SU-DHL-6 (cell line): ENCODE measurements around the gene TNFAIP8.

Source experiments
- H2AFZ ChIP-seq: fragments of 200-600 bp; sonication (generic); 2 replicates; pipeline ENCODE4 v1.6.1; 2014; ENCODE audit warnings: low read depth, mild to moderate bottlenecking, moderate library complexity, mixed read lengths, antibody characterized with exemption, low read length; ENCODE audit not compliant: severe bottlenecking
- H3F3A ChIP-seq: fragments of 200-600 bp; shearing (Covaris generic); 2 replicates; pipeline ENCODE4 v1.6.0; 2016; ENCODE audit warnings: antibody characterized with exemption, mild to moderate bottlenecking; ENCODE audit not compliant: insufficient read depth
- H3K27ac ChIP-seq: fragments of 200-600 bp; sonication (generic); 2 replicates; pipeline ENCODE4 v1.5.1; 2016; ENCODE audit warnings: low read depth, mild to moderate bottlenecking, low read length, moderate library complexity, mixed read lengths
- H3K27me3 ChIP-seq: fragments of 200-600 bp; sonication (generic), shearing (Covaris generic); 2 replicates; pipeline ENCODE4 v1.6.0; 2014; ENCODE audit warnings: mild to moderate bottlenecking, low read length
- H3K36me3 ChIP-seq: fragments of 200-600 bp; sonication (generic); 2 replicates; pipeline ENCODE4 v1.6.1; 2014; ENCODE audit warnings: mild to moderate bottlenecking, low read length, mixed read lengths
- H3K4me2 ChIP-seq: fragments of 300-600, 200-600 bp; shearing (Covaris generic), sonication (generic); 2 replicates; pipeline ENCODE4 v1.6.0; 2014; ENCODE audit warnings: low read length, low read depth, mild to moderate bottlenecking; ENCODE audit not compliant: poor library complexity, severe bottlenecking
- H3K4me3 ChIP-seq: fragments of 200-600 bp; sonication (generic); 2 replicates; pipeline ENCODE4 v1.5.1; 2014; ENCODE audit warnings: antibody characterized with exemption, low read length, mild to moderate bottlenecking, mixed read lengths; ENCODE audit not compliant: insufficient read depth, poor library complexity, severe bottlenecking
- H3K79me2 ChIP-seq: fragments of 200-600 bp; sonication (generic); 2 replicates; pipeline ENCODE4 v1.6.1; 2014; ENCODE audit warnings: mild to moderate bottlenecking, low read length, moderate library complexity; ENCODE audit not compliant: insufficient read depth
- H3K9ac ChIP-seq: fragments of 200-600 bp; sonication (generic); 2 replicates; pipeline ENCODE4 v1.7.0; 2014; ENCODE audit warnings: mild to moderate bottlenecking, low read length
- H3K9me2 ChIP-seq: fragments of 200-600 bp; sonication (generic); replicated peaks from 2 replicates; pipeline ENCODE4 v1.6.1; 2014; ENCODE audit warnings: low read length; ENCODE audit not compliant: insufficient read depth
- H3K9me3 ChIP-seq: fragments of 200-600 bp; sonication (generic); 2 replicates; pipeline ENCODE4 v1.6.1; 2014; ENCODE audit warnings: low read length, mixed read lengths; ENCODE audit not compliant: insufficient read depth
- H4K20me1 ChIP-seq: fragments of 200-600 bp; sonication (generic); 2 replicates; pipeline ENCODE4 v1.6.1; 2014; ENCODE audit warnings: low read depth, mild to moderate bottlenecking, antibody characterized with exemption, low read length, moderate library complexity, mixed read lengths
- CTCF ChIP-seq: fragments of 200-600 bp; sonication (generic); IDR thresholded peaks from one replicate; pipeline ENCODE4 v1.5.1; 2017; ENCODE audit warnings: antibody characterized with exemption, mild to moderate bottlenecking, low read length, moderate library complexity; ENCODE audit not compliant: insufficient read depth, poor library complexity, severe bottlenecking
- EZH2phosphoT487 ChIP-seq: fragments of 200-600 bp; sonication (generic), shearing (Covaris generic); conservative IDR thresholded peaks from 2 replicates; pipeline ENCODE4 v1.6.1; 2018; ENCODE audit warnings: mild to moderate bottlenecking, antibody characterized with exemption, low read length, moderate library complexity, mixed read lengths

Gene TNFAIP8

GRCh38 chr5:119354537-119355243 is 1.1 kb upstream of the TNFAIP8 start:
- Histone ChIP-seq H3F3A (peaks cover 71% of the 10 kb centered on the region), H3K27me3 (no peaks in the 10 kb centered on the region), H3K4me2 (peak overlapping the region; percentile 99), H3K9me2 (no peaks in the 10 kb centered on the region), H2AFZ (no peak overlapping the region), H3K9ac (peak overlapping the region; percentile 86), H3K9me3 (no peaks in the 10 kb centered on the region), H3K27ac (peak overlapping the region; percentile 98), H3K4me3 (peak overlapping the region; percentile 82), H4K20me1 (peaks cover 8% of the 10 kb centered on the region; the same call in 1 of the 2 replicates), H3K36me3 (no peaks in the 10 kb centered on the region), H3K79me2 (peaks cover 88% of the 10 kb centered on the region)
- TF ChIP-seq EZH2phosphoT487 (no peak), CTCF (no peak)

GRCh38 chr5:119355244-119355638 is 578 bp upstream of the TNFAIP8 start:
- H3F3A ChIP-seq = peaks cover 68% of the 10 kb centered on the region
- H3K4me2 ChIP-seq = peak overlapping the region; percentile 99
- H3K4me3 ChIP-seq = peak overlapping the region; percentile 82
- H3K27ac ChIP-seq = peak overlapping the region; percentile 98
- H3K36me3 ChIP-seq = no peaks in the 10 kb centered on the region
- no peak overlapping the region for H2AFZ ChIP-seq
- peak overlapping the region; percentile 86 for H3K9ac ChIP-seq
- H3K79me2 ChIP-seq = peaks cover 88% of the 10 kb centered on the region
- H3K9me2 ChIP-seq = no peaks in the 10 kb centered on the region
- H3K27me3 ChIP-seq = no peaks in the 10 kb centered on the region
- H4K20me1 ChIP-seq = peaks cover 13% of the 10 kb centered on the region; the same call in 1 of the 2 replicates
- no peak for TF ChIP-seq CTCF
- TF ChIP-seq EZH2phosphoT487 = no peak
- no peaks in the 10 kb centered on the region for H3K9me3 ChIP-seq

GRCh38 chr5:119356612-119357188 is 881 bp downstream of the TNFAIP8 start:
- H3K9me3 ChIP-seq = no peaks in the 10 kb centered on the region
- H3K79me2 ChIP-seq = peaks cover 88% of the 10 kb centered on the region
- peak overlapping the region; percentile 82 for H3K4me3 ChIP-seq
- peak overlapping the region; percentile 99 for H3K4me2 ChIP-seq
- H3K9me2 ChIP-seq = no peaks in the 10 kb centered on the region
- no peaks in the 10 kb centered on the region for H3K36me3 ChIP-seq
- peaks cover 60% of the 10 kb centered on the region for H3F3A ChIP-seq
- peak overlapping the region; percentile 86 for H3K9ac ChIP-seq
- TF ChIP-seq CTCF = no peak
- TF ChIP-seq EZH2phosphoT487 = no peak
- no peak overlapping the region for H2AFZ ChIP-seq
- H3K27me3 ChIP-seq = no peaks in the 10 kb centered on the region
- H4K20me1 ChIP-seq = peaks cover 13% of the 10 kb centered on the region; the same call in 1 of the 2 replicates
- H3K27ac ChIP-seq = peak overlapping the region; percentile 98
